NT2/D1 (cell line): ENCODE measurements around the gene PTPN1.

ENCODE experiments used
- SUZ12 ChIP-seq: IDR thresholded peaks from 2 replicates; pipeline ENCODE4 v1.6.1; 2011; ENCODE audit not compliant: insufficient read length, insufficient read depth; ENCODE audit errors: extremely low read depth
- YY1 ChIP-seq: IDR thresholded peaks from 2 replicates; pipeline ENCODE4 v1.6.1; 2011; ENCODE audit not compliant: insufficient read length, insufficient read depth
- ZNF274 ChIP-seq: IDR thresholded peaks from 2 replicates; pipeline ENCODE4 v1.6.1; 2011; ENCODE audit warnings: mild to moderate bottlenecking, low read depth, low read length

- TF ChIP-seq SUZ12 = no peak
- TF ChIP-seq YY1 = no peak
- TF ChIP-seq ZNF274 = no peak
Measured at GRCh38 chr20:50611128-50611810, 101.1 kb downstream of the PTPN1 start.
